T-cell (primary cell): ENCODE data around the gene PPP3CA. TPM values are rescaled to one million over a fixed set of nuclear protein-coding genes. Genes with fewer than 3 reads are reported as not detected.
"Not testable (repeated sequence)": the region's sequence is repeated elsewhere in the genome, so short reads cannot be mapped to it uniquely, and the experiment has no call there.

Source experiments
- ATAC-seq, 4 experiments: fragments of 200-7000 bp in 3 of 4; fragments of 150-1000 bp in 1 of 4; cut with Tn5 transposase; replicated peaks in 1 of 4; 1 replicate in 3 of 4; 2 replicates in 1 of 4; pipeline ENCODE4 v1.10.0; 2021; ENCODE audit warnings: moderate library complexity in 3 of 4, mild to moderate bottlenecking in 2 of 4, moderate number of reproducible peaks in 1 of 4
- CTCF ChIA-PET, 2 donors: fragments of 300-600 bp; sonication (Branson Sonifier 250); formaldehyde crosslinking; loops; one replicate each; lab custom pipeline; 2022; ENCODE audit warnings: antibody characterized with exemption in 2 of 2; lab: Charles Lee
- POLR2A ChIA-PET, 2 donors: fragments of 300-600 bp; sonication (Branson Sonifier 250); formaldehyde crosslinking; loops; one replicate each; lab custom pipeline; 2022; ENCODE audit warnings: antibody characterized with exemption in 2 of 2; lab: Charles Lee
- DNase-seq, 35 experiments: peaks; one replicate each; pipeline versions ENCODE4 v3.0.0 to v3.0.0-alpha.2; 2013 to 2023
- H3K27ac ChIP-seq: one replicate; pipeline ENCODE4 v1.5.1; 2013; ENCODE audit warnings: low read length
- H3K27me3 ChIP-seq, 2 experiments: replicated peaks in 1 of 2; 1 replicate in 1 of 2; 2 replicates in 1 of 2; pipeline versions ENCODE4 v1.6.1 to v1.7.0; 2013; ENCODE audit warnings: low read length in 1 of 2, mixed read lengths in 1 of 2; ENCODE audit not compliant: control insufficient read depth in 2 of 2, insufficient read depth in 2 of 2; ENCODE audit errors: extremely low read depth in 1 of 2
- H3K36me3 ChIP-seq, 2 donors: 1 replicate in 1 of 2; 2 replicates in 1 of 2; pipeline versions ENCODE4 v1.6.1 to v1.7.0; 2013; ENCODE audit warnings: low read length in 1 of 2; ENCODE audit not compliant: control insufficient read depth in 2 of 2, insufficient read depth in 1 of 2; ENCODE audit errors: extremely low read depth in 1 of 2
- H3K4me1 ChIP-seq, 2 experiments: 1 replicate in 1 of 2; 2 replicates in 1 of 2; pipeline versions ENCODE4 v1.6.1 to v1.7.0; 2013; ENCODE audit warnings: low read length in 2 of 2, mixed read lengths in 1 of 2; ENCODE audit not compliant: insufficient read depth in 2 of 2, control insufficient read depth in 1 of 2; ENCODE audit errors: extremely low read depth in 1 of 2
- H3K4me3 ChIP-seq, 2 donors: 1 replicate in 1 of 2; 2 replicates in 1 of 2; pipeline versions ENCODE4 v1.5.1 to v1.7.0; 2013; ENCODE audit warnings: mild to moderate bottlenecking in 2 of 2, low read length in 1 of 2, moderate library complexity in 1 of 2; ENCODE audit not compliant: control insufficient read depth in 1 of 2; ENCODE audit errors: extremely low read depth in 1 of 2
- H3K9me3 ChIP-seq: 2 replicates; pipeline ENCODE4 v1.7.0; 2013
- H3K27ac Mint-ChIP-seq, 2 donors: one replicate each; pipeline ENCODE4 v1.8.0; 2020 to 2021; ENCODE audit warnings: mild to moderate bottlenecking in 2 of 2, mixed read lengths in 2 of 2
- H3K27me3 Mint-ChIP-seq, 2 donors: one replicate each; pipeline ENCODE4 v1.8.0; 2021 to 2022; ENCODE audit warnings: mixed read lengths in 2 of 2
- H3K36me3 Mint-ChIP-seq: one replicate; pipeline ENCODE4 v1.8.0; 2021; ENCODE audit warnings: mixed read lengths
- H3K4me1 Mint-ChIP-seq, 3 donors: one replicate each; pipeline ENCODE4 v1.8.0; 2020 to 2022; ENCODE audit warnings: mixed read lengths in 3 of 3, mild to moderate bottlenecking in 1 of 3
- H3K4me3 Mint-ChIP-seq, 3 donors: one replicate each; pipeline ENCODE4 v1.8.0; 2020 to 2022; ENCODE audit warnings: mild to moderate bottlenecking in 3 of 3, mixed read lengths in 3 of 3, moderate library complexity in 3 of 3
- H3K9me3 Mint-ChIP-seq, 3 donors: one replicate each; pipeline ENCODE4 v1.8.0; 2020 to 2022; ENCODE audit warnings: mixed read lengths in 3 of 3
- WGBS: methylation state at CpG from one replicate; pipeline ENCODE4 v1.1.5; 2013; ENCODE audit warnings: missing lambda C conversion rate; ENCODE audit not compliant: insufficient coverage; 5-methylcytosine and 5-hydroxymethylcytosine counted together
- total RNA-seq, 35 experiments: library from RNA in 6 of 35; stranded (reverse) in 6 of 35; fragments of 120-200 nt in 1 of 35; gene quantifications; one replicate each; pipeline versions ENCODE4 v1.2.1 to v1.2.4 and lab custom pipeline; 2013 to 2026

The PPP3CA gene
- total RNA-seq, 5 donors from 2014 or later (not counting 1 experiment from before 2014, with no cell fraction given): 28.2 to 35.7 (median 33.5) TPM

GRCh38 chr4:101102114-101102742 lies 245.1 kb downstream of the PPP3CA start:
- WGBS: no CpG with 5 or more reads among the region's 1 CpG
- POLR2A ChIA-PET: interaction anchor here in 1 of 2 donors (0.7 kb wide), 1 partner anchor 93 kb away, joined by 3 read pairs; no protein-coding TSS in a partner anchor
- peaks cover 2 to 9% of the 10 kb centered on the region in 2 experiments for H3K4me1 ChIP-seq

GRCh38 chr4:101101072-101101471 lies 246.3 kb downstream of the PPP3CA start:
- Mint-ChIP-seq H3K9me3 (no peaks in the 10 kb centered on the region), H3K4me1 (peaks cover 12 to 28% (median 23%) of the 10 kb centered on the region in 3 donors), H3K27ac (no peak overlapping the region), H3K4me3 (no peak overlapping the region), H3K27me3 (no peaks in the 10 kb centered on the region), H3K36me3 (peaks cover 27% of the 10 kb centered on the region)
- peaks cover 2 to 9% of the 10 kb centered on the region in 2 experiments for H3K4me1 ChIP-seq
- ChIA-PET POLR2A (no interaction called here), CTCF (interaction anchor here in 1 of 2 donors (1.0 kb wide), 1 partner anchor 9 kb away, joined by 3 read pairs; no protein-coding TSS in a partner anchor)
- WGBS: no CpG with 5 or more reads among the region's 4 CpGs
- no peaks in the 10 kb centered on the region for H3K27me3 ChIP-seq
- no peak for ATAC-seq
- H3K4me3 ChIP-seq: no peak overlapping the region
- no peaks in the 10 kb centered on the region for H3K9me3 ChIP-seq
- H3K36me3 ChIP-seq: peaks cover 0 to 2% of the 10 kb centered on the region in 2 donors
- no peak for DNase-seq
- H3K27ac ChIP-seq: no peak overlapping the region

More at GRCh38 chr4:101102114-101102742, 245.1 kb downstream of the PPP3CA start:
- ATAC-seq (no peak), DNase-seq (no peak)
- H3K36me3 Mint-ChIP-seq: peaks cover 31% of the 10 kb centered on the region
- peaks cover 0 to 2% of the 10 kb centered on the region in 2 donors for H3K36me3 ChIP-seq
- H3K27me3 Mint-ChIP-seq: no peaks in the 10 kb centered on the region
- H3K27ac Mint-ChIP-seq: no peak overlapping the region
- H3K9me3 ChIP-seq: no peaks in the 10 kb centered on the region
- H3K27me3 ChIP-seq: no peaks in the 10 kb centered on the region
- no peak overlapping the region for H3K4me3 ChIP-seq
- peaks cover 12 to 30% (median 23%) of the 10 kb centered on the region in 3 donors for H3K4me1 Mint-ChIP-seq
- H3K4me3 Mint-ChIP-seq: no peak overlapping the region
- H3K27ac ChIP-seq: no peak overlapping the region
- no peaks in the 10 kb centered on the region for H3K9me3 Mint-ChIP-seq
- CTCF ChIA-PET: no interaction called here

- no peaks in the 10 kb centered on the region for H3K9me3 ChIP-seq
- H3K27ac ChIP-seq: no peak overlapping the region
- ChIA-PET CTCF (no interaction called here), POLR2A (no interaction called here)
- H3K36me3 Mint-ChIP-seq: peaks cover 29% of the 10 kb centered on the region
- no CpG with 5 or more reads among the region's 4 CpGs for WGBS
- no peak overlapping the region for H3K4me3 Mint-ChIP-seq
- peaks cover 0 to 5% of the 10 kb centered on the region in 2 donors for H3K36me3 ChIP-seq
- H3K27me3 ChIP-seq: no peaks in the 10 kb centered on the region
- H3K27ac Mint-ChIP-seq: no peak overlapping the region
- H3K27me3 Mint-ChIP-seq: no peaks in the 10 kb centered on the region
- no peak overlapping the region for H3K4me3 ChIP-seq
- peaks cover 0 to 3% (median 0%) of the 10 kb centered on the region in 3 donors for H3K9me3 Mint-ChIP-seq
- ATAC-seq: no peak
- DNase-seq: no peak
- H3K4me1 ChIP-seq: peaks cover 0 to 5% of the 10 kb centered on the region in 2 experiments
- peaks cover 8 to 17% (median 12%) of the 10 kb centered on the region in 3 donors for H3K4me1 Mint-ChIP-seq
Measured at GRCh38 chr4:101098666-101099400, 248.5 kb downstream of the PPP3CA start.

GRCh38 chr4:101092609-101093008 lies 254.7 kb downstream of the PPP3CA start:
- CTCF ChIA-PET, H3K4me1 ChIP-seq, H3K27me3 Mint-ChIP-seq, H3K9me3 ChIP-seq, H3K4me3 ChIP-seq, H3K27me3 ChIP-seq, H3K4me1 Mint-ChIP-seq, DNase-seq, H3K9me3 Mint-ChIP-seq, POLR2A ChIA-PET, H3K4me3 Mint-ChIP-seq, H3K36me3 ChIP-seq, H3K27ac Mint-ChIP-seq, H3K27ac ChIP-seq, ATAC-seq: not testable (repeated sequence)
- H3K36me3 Mint-ChIP-seq: peaks cover 44% of the 10 kb centered on the region

- Mint-ChIP-seq H3K36me3 (peaks cover 52% of the 10 kb centered on the region), H3K27ac (no peak overlapping the region), H3K4me1 (peaks cover 0 to 10% (median 0%) of the 10 kb centered on the region in 3 donors), H3K9me3 (peaks cover 0 to 9% (median 0%) of the 10 kb centered on the region in 3 donors), H3K27me3 (no peaks in the 10 kb centered on the region), H3K4me3 (no peak overlapping the region)
- CTCF ChIA-PET: interaction anchor here in 1 of 2 donors (0.6 to 0.7 kb wide), 2 partner anchors 395 to 789 kb away, joined by 3 read pairs; no protein-coding TSS in a partner anchor
- DNase-seq (no peak), ATAC-seq (no peak)
- H3K27ac ChIP-seq: no peak overlapping the region
- H3K27me3 ChIP-seq: no peaks in the 10 kb centered on the region
- no peak overlapping the region for H3K4me3 ChIP-seq
- POLR2A ChIA-PET: no interaction called here
- 90% methylated on average over 2 of the region's 2 CpGs for WGBS
- H3K36me3 ChIP-seq: peaks cover 0 to 8% of the 10 kb centered on the region in 2 donors
- H3K9me3 ChIP-seq: no peaks in the 10 kb centered on the region
- H3K4me1 ChIP-seq: no peaks in the 10 kb centered on the region
Measured at GRCh38 chr4:101089168-101089567, 258.2 kb downstream of the PPP3CA start.

GRCh38 chr4:101086801-101087586 lies 260.3 kb downstream of the PPP3CA start:
- H3K4me3 Mint-ChIP-seq: no peak overlapping the region
- Histone ChIP-seq H3K36me3 (no peaks in the 10 kb centered on the region), H3K4me1 (no peaks in the 10 kb centered on the region), H3K27me3 (no peaks in the 10 kb centered on the region), H3K9me3 (no peaks in the 10 kb centered on the region), H3K27ac (no peak overlapping the region), H3K4me3 (no peak overlapping the region)
- no peak overlapping the region for H3K27ac Mint-ChIP-seq
- H3K9me3 Mint-ChIP-seq: no peaks in the 10 kb centered on the region
- ATAC-seq (no peak), DNase-seq (no peak)
- CTCF ChIA-PET: no interaction called here
- no CpG with 5 or more reads among the region's 1 CpG for WGBS
- H3K36me3 Mint-ChIP-seq: peaks cover 47% of the 10 kb centered on the region
- no peaks in the 10 kb centered on the region for H3K27me3 Mint-ChIP-seq
- POLR2A ChIA-PET: interaction anchor here in 1 of 2 donors (0.5 to 0.8 kb wide), 2 partner anchors 115 to 302 kb away, joined by 3 read pairs; no protein-coding TSS in a partner anchor
- peaks cover 0 to 10% (median 0%) of the 10 kb centered on the region in 3 donors for H3K4me1 Mint-ChIP-seq
